ENCODE data around the gene TPK1. TPM values are rescaled to one million over a fixed set of nuclear protein-coding genes. Genes with fewer than 3 reads are reported as not detected.

The TPK1 gene
- total and polyA plus RNA-seq, 2 of the 4 experiments (the other 2 are of a cell fraction), result 0.38 to 1.8 TPM

DNA sequence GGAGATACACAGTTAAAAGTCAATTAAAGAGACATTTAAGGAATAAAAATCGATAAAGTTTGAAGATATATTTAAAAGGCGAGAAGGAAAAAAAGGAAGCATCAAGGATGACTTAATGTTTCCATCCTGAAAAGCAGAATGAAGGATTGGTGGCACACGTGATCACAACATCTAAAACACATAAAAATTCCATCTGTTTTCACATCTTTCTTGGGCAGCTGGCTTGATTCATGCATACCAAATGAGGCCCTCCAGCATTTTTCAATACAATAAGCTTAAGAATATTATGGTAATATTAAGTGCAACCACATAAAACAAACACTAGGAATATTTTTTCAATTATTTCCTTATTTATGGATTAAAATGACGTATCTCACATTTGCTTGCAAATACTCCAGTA lies 112.6 kb downstream of the TPK1 start:
- peaks cover 9% of the 10 kb centered on the region; the same call in 1 of the 2 replicates for H3K9me3 ChIP-seq (ENCODE audit: control insufficient read depth, insufficient read depth, low read length)
- no peak overlapping the region for H3K14ac ChIP-seq (replicated peaks; ENCODE audit: low read depth, low read length)
- H3K4ac ChIP-seq (ENCODE audit: low read depth, low read length), result no peak overlapping the region
- no peaks in the 10 kb centered on the region for H3K79me1 ChIP-seq (ENCODE audit: low read depth in 1 of 2, low read length in 2 of 2)
- no peak overlapping the region for H2BK20ac ChIP-seq (ENCODE audit: low read depth, low read length)
- H2AK5ac ChIP-seq (ENCODE audit: low read depth, low read length), result no peak overlapping the region
- H2BK120ac ChIP-seq (ENCODE audit: low read depth, low read length), result no peak overlapping the region
- no peaks in the 10 kb centered on the region for H3K36me3 ChIP-seq (ENCODE audit: control insufficient read depth, insufficient read depth, low read length)
- H3K27ac ChIP-seq (ENCODE audit: insufficient read depth, low read length), result no peak overlapping the region
- H2BK5ac ChIP-seq (ENCODE audit: low read depth, low read length, poor library complexity, severe bottlenecking), result no peak overlapping the region
- dilution Hi-C loops (cut with HindIII; ENCODE audit: low sequenced_read_pairs, unreplicated experiment), result no loop called here
- WGBS, 2 experiments (ENCODE audit: extremely low coverage in 2 of 2, insufficient read length in 1 of 2), result no CpG with 5 or more reads among the region's 4 CpGs
- no peaks in the 10 kb centered on the region for H3K9me1 ChIP-seq (ENCODE audit: insufficient read depth, low read length)
- H4K8ac ChIP-seq (ENCODE audit: low read depth in 2 of 2, low read length in 2 of 2), result no peak overlapping the region
- TF ChIP-seq NFE2L2 (IDR thresholded peaks at IDR 0.05; ENCODE audit: low read depth, low read length), result no peak
- TF ChIP-seq RAD21 (IDR thresholded peaks at IDR 0.05; ENCODE audit: low read length), result no peak
- no peak for TF ChIP-seq BHLHE40 (IDR thresholded peaks at IDR 0.05; ENCODE audit: low read depth, low read length)
- no peak overlapping the region for H3K23ac ChIP-seq (ENCODE audit: low read depth, low read length)
- DNase-seq, result no peak
- H4K5ac ChIP-seq (ENCODE audit: low read depth, low read length), result no peak overlapping the region
- no peaks in the 10 kb centered on the region for H3K27me3 ChIP-seq (ENCODE audit: control insufficient read depth, insufficient read depth, low read length)
- no peak overlapping the region for H2BK15ac ChIP-seq (ENCODE audit: low read depth, low read length)
- no peaks in the 10 kb centered on the region for H3K4me1 ChIP-seq (ENCODE audit: control insufficient read depth, insufficient read depth, low read length)
- no peak overlapping the region for H3K4me2 ChIP-seq (ENCODE audit: low read depth, low read length)
- no TSS peak for BruUV-seq (replicated peaks)
- no peak overlapping the region for H3K56ac ChIP-seq (ENCODE audit: extremely low read depth, insufficient read depth, low read length)
- no peak overlapping the region for H2AK9ac ChIP-seq (replicated peaks; ENCODE audit: low read depth, low read length, poor library complexity)
- H3K18ac ChIP-seq (ENCODE audit: low read depth, low read length), result no peak overlapping the region
- ATAC-seq (ENCODE audit: low read depth), result no peak
- H2AFZ ChIP-seq (replicated peaks; ENCODE audit: low read length, poor library complexity), result no peak overlapping the region
- no peak overlapping the region for H4K91ac ChIP-seq (ENCODE audit: insufficient read depth, low read depth, low read length)
- ChIA-PET CTCF (no interaction called here), POLR2A (ENCODE audit: unreplicated experiment) (no interaction called here)
- no peaks in the 10 kb centered on the region for H4K20me1 ChIP-seq (ENCODE audit: insufficient read depth, low read length)
- no peak overlapping the region for H3K9ac ChIP-seq (ENCODE audit: low read depth, low read length)
- in situ Hi-C loops (cut with MboI; ENCODE audit: low sequenced_read_pairs), result no loop called here
- H3K4me3 ChIP-seq (ENCODE audit: insufficient read depth, low read depth, low read length), result no peak overlapping the region
- intact Hi-C loops (cut with micrococcal nuclease), result no loop called here
